HEK293 (cell line): ENCODE results near the gene EPHA4.

ENCODE experiments used
- CTCF ChIA-PET: fragments of 350-600 bp; formaldehyde crosslinking; extraction: SDS; loops from one replicate; lab custom pipeline; 2021; ENCODE audit warnings: antibody characterized with exemption; lab: Yijun Ruan, JAX
- POLR2A ChIA-PET: fragments of 300-600 bp; formaldehyde crosslinking; extraction: SDS; loops from one replicate; lab custom pipeline; 2020; ENCODE audit warnings: antibody characterized with exemption, inconsistent platforms; lab: Yijun Ruan, JAX
- H3K27ac ChIP-seq: fragments of 200-500 bp; sonication (Bioruptor generic); 2 replicates; pipeline ENCODE4 v1.5.1; 2014; ENCODE audit warnings: low read depth, low read length, control low read depth, inconsistent platforms; ENCODE audit errors: extremely low read depth
- H3K36me3 ChIP-seq, 2 experiments: fragments of 200-500 bp in 1 of 2; sonication (Bioruptor generic) in 1 of 2; 1 replicate in 1 of 2; 2 replicates in 1 of 2; pipeline ENCODE4 v1.5.1; 2014 to 2017; ENCODE audit warnings: inconsistent platforms in 2 of 2, low read length in 2 of 2; ENCODE audit not compliant: control insufficient read depth in 2 of 2, insufficient read depth in 1 of 2
- H3K4me1 ChIP-seq: fragments of 200-500 bp; sonication (Bioruptor generic); 2 replicates; pipeline ENCODE4 v1.5.1; 2014; ENCODE audit warnings: mild to moderate bottlenecking, low read length, inconsistent platforms; ENCODE audit not compliant: control insufficient read depth, insufficient read depth
- H3K4me3 ChIP-seq: 2 replicates; pipeline ENCODE4 v1.5.1; 2011; ENCODE audit warnings: low read depth, mild to moderate bottlenecking, control low read depth, low read length, moderate library complexity
- H3K9me3 ChIP-seq: fragments of 200-500 bp; sonication (Bioruptor generic); 2 replicates; pipeline ENCODE4 v1.5.1; 2014; ENCODE audit warnings: low read depth, low read length, inconsistent platforms; ENCODE audit not compliant: control insufficient read depth, insufficient read depth
- EGR2 ChIP-seq: fragments of 450-650 bp; formaldehyde crosslinking; IDR thresholded peaks from 2 replicates; pipeline ENCODE4 v1.5.1; 2016; ENCODE audit warnings: low read depth, missing biosample characterization, missing genetic modification characterization
- GFI1B ChIP-seq: fragments of 450-650 bp; formaldehyde crosslinking; IDR thresholded peaks from 2 replicates; pipeline ENCODE4 v1.5.1; 2016; ENCODE audit warnings: missing biosample characterization, missing genetic modification characterization
- KLF9 ChIP-seq: fragments of 450-650 bp; formaldehyde crosslinking; IDR thresholded peaks from 2 replicates; pipeline ENCODE4 v1.5.1; 2016; ENCODE audit warnings: missing biosample characterization, missing genetic modification characterization, low read depth
- MZF1 ChIP-seq: fragments of 450-650 bp; formaldehyde crosslinking; IDR thresholded peaks from 2 replicates; pipeline ENCODE4 v1.5.1; 2017; ENCODE audit warnings: missing biosample characterization, missing genetic modification characterization, borderline replicate concordance
- SCRT1 ChIP-seq: fragments of 450-650 bp; formaldehyde crosslinking; IDR thresholded peaks from 2 replicates; pipeline ENCODE4 v1.5.1; 2016; ENCODE audit warnings: missing biosample characterization, missing genetic modification characterization, borderline replicate concordance
- SCRT2 ChIP-seq: fragments of 450-650 bp; formaldehyde crosslinking; IDR thresholded peaks from 2 replicates; pipeline ENCODE4 v1.5.1; 2016; ENCODE audit warnings: missing biosample characterization, missing genetic modification characterization
- ZBTB20 ChIP-seq: fragments of 450-650 bp; formaldehyde crosslinking; IDR thresholded peaks from 2 replicates; pipeline ENCODE4 v1.5.1; 2016; ENCODE audit warnings: missing biosample characterization, missing genetic modification characterization
- ZFHX2 ChIP-seq: fragments of 450-650 bp; formaldehyde crosslinking; conservative IDR thresholded peaks from 2 replicates; pipeline ENCODE4 v1.5.1; 2016; ENCODE audit warnings: missing biosample characterization, missing genetic modification characterization
- ZNF10 ChIP-seq: fragments of 450-650 bp; formaldehyde crosslinking; IDR thresholded peaks from 2 replicates; pipeline ENCODE4 v1.5.1; 2017; ENCODE audit warnings: missing biosample characterization, missing genetic modification characterization
- ZNF133 ChIP-seq: fragments of 450-650 bp; formaldehyde crosslinking; IDR thresholded peaks from 2 replicates; pipeline ENCODE4 v1.5.1; 2016; ENCODE audit warnings: missing biosample characterization, missing genetic modification characterization
- ZNF169 ChIP-seq: fragments of 450-650 bp; formaldehyde crosslinking; IDR thresholded peaks from 2 replicates; pipeline ENCODE4 v1.5.1; 2016; ENCODE audit warnings: missing biosample characterization, missing genetic modification characterization
- ZNF19 ChIP-seq: fragments of 450-650 bp; formaldehyde crosslinking; IDR thresholded peaks from 2 replicates; pipeline ENCODE4; 2016; ENCODE audit warnings: missing biosample characterization, missing genetic modification characterization, low read depth
- ZNF335 ChIP-seq: fragments of 450-650 bp; formaldehyde crosslinking; conservative IDR thresholded peaks from 2 replicates; pipeline ENCODE4 v1.5.1; 2016; ENCODE audit warnings: missing biosample characterization, missing genetic modification characterization
- ZNF366 ChIP-seq: fragments of 450-650 bp; formaldehyde crosslinking; conservative IDR thresholded peaks from 2 replicates; pipeline ENCODE4 v1.5.1; 2016; ENCODE audit warnings: missing biosample characterization, missing genetic modification characterization
- ZNF521 ChIP-seq: fragments of 450-650 bp; formaldehyde crosslinking; IDR thresholded peaks from 2 replicates; pipeline ENCODE4 v1.5.1; 2017; ENCODE audit warnings: missing biosample characterization, mild to moderate bottlenecking, missing genetic modification characterization
- ZNF843 ChIP-seq: fragments of 450-650 bp; formaldehyde crosslinking; IDR thresholded peaks from 2 replicates; pipeline ENCODE4 v1.5.1; 2016; ENCODE audit warnings: missing biosample characterization, missing genetic modification characterization
- ZSCAN16 ChIP-seq: fragments of 450-650 bp; formaldehyde crosslinking; IDR thresholded peaks from 2 replicates; pipeline ENCODE4 v1.5.1; 2016; ENCODE audit warnings: missing biosample characterization, missing genetic modification characterization
- TF ChIP-seq, protein P1 (sequence below): fragments of 450-650 bp; formaldehyde crosslinking; IDR thresholded peaks from 2 replicates; pipeline ENCODE4 v1.5.1; 2017; ENCODE audit warnings: missing biosample characterization, missing genetic modification characterization
- TF ChIP-seq, protein P2 (sequence below): fragments of 450-650 bp; formaldehyde crosslinking; IDR thresholded peaks from 2 replicates; pipeline ENCODE4 v1.5.1; 2016; ENCODE audit warnings: missing biosample characterization, missing genetic modification characterization
- TF ChIP-seq, protein P3 (sequence below): fragments of 450-650 bp; formaldehyde crosslinking; IDR thresholded peaks from 2 replicates; pipeline ENCODE4 v1.5.1; 2016; ENCODE audit warnings: missing biosample characterization, missing genetic modification characterization
- TF ChIP-seq, protein P4 (sequence below): fragments of 450-650 bp; formaldehyde crosslinking; IDR thresholded peaks from 2 replicates; pipeline ENCODE4 v1.5.1; 2016; ENCODE audit warnings: missing biosample characterization, missing genetic modification characterization

EPHA4 gene

DNA sequence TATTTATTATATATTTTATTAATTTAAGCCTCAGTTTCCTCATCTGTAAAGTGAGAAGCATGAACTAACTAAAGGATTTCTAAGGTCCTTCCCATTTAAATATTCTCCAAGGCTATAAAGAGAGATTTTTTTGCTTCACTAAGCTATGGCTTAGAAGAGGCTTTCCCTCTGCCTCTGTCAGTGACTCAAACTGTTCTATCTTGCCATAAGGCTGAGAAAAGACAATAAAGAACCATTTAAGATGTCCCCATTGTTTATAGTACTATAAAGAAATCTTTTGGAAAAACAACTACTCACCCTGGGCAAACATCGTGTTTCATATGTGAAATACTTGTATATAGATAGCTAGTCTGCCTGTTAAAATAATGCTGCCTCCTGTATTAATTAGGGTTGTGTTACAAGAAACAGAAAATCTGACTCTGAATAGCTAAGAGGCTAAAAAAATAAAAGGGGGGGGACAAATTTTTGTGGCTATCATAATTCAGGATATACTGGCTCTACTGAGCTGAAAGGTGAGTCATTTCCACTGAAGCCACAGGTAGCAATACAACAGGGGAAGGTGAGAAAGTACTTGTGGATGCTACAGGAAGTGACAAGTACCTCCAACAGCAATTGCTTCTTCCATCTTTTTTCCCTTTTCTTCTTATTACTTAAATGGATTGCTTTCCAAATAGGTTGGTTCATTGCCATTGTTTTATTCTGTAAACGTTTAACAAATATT lies 25.4 kb downstream of the EPHA4 start:
- peaks cover 9% of the 10 kb centered on the region; the same call in 1 of the 2 replicates for H3K4me1 ChIP-seq
- TF ChIP-seq, protein P1, sequence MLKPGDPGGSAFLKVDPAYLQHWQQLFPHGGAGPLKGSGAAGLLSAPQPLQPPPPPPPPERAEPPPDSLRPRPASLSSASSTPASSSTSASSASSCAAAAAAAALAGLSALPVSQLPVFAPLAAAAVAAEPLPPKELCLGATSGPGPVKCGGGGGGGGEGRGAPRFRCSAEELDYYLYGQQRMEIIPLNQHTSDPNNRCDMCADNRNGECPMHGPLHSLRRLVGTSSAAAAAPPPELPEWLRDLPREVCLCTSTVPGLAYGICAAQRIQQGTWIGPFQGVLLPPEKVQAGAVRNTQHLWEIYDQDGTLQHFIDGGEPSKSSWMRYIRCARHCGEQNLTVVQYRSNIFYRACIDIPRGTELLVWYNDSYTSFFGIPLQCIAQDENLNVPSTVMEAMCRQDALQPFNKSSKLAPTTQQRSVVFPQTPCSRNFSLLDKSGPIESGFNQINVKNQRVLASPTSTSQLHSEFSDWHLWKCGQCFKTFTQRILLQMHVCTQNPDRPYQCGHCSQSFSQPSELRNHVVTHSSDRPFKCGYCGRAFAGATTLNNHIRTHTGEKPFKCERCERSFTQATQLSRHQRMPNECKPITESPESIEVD (tag by site-specific recombination): peak; percentile 21; the same call in 1 of the 2 replicates
- TF ChIP-seq, protein P2, sequence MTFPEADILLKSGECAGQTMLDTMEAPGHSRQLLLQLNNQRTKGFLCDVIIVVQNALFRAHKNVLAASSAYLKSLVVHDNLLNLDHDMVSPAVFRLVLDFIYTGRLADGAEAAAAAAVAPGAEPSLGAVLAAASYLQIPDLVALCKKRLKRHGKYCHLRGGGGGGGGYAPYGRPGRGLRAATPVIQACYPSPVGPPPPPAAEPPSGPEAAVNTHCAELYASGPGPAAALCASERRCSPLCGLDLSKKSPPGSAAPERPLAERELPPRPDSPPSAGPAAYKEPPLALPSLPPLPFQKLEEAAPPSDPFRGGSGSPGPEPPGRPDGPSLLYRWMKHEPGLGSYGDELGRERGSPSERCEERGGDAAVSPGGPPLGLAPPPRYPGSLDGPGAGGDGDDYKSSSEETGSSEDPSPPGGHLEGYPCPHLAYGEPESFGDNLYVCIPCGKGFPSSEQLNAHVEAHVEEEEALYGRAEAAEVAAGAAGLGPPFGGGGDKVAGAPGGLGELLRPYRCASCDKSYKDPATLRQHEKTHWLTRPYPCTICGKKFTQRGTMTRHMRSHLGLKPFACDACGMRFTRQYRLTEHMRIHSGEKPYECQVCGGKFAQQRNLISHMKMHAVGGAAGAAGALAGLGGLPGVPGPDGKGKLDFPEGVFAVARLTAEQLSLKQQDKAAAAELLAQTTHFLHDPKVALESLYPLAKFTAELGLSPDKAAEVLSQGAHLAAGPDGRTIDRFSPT (tag by site-specific recombination): no peak
- TF ChIP-seq ZBTB20 (tag by site-specific recombination) (no peak), ZNF366 (tag by site-specific recombination) (no peak), MZF1 (tag by site-specific recombination) (no peak), SCRT1 (tag by site-specific recombination) (0 out of 2 replicates have a peak, but pooled peaks have one; percentile 43), KLF9 (no peak), ZSCAN16 (tag by site-specific recombination) (no peak), GFI1B (tag by site-specific recombination) (no peak), ZNF335 (tag by site-specific recombination) (no peak), ZNF133 (tag by site-specific recombination) (no peak), ZNF10 (no peak), SCRT2 (tag by site-specific recombination) (peak; percentile 90), ZNF843 (no peak)
- no peaks in the 10 kb centered on the region; a peak in 1 of 3 replicates for H3K36me3 ChIP-seq
- no peak overlapping the region for H3K4me3 ChIP-seq
- CTCF ChIA-PET: interaction anchor here (0.6 kb wide), 1 partner anchor 15 kb away, joined by 3 read pairs; no protein-coding TSS in a partner anchor
- no peaks in the 10 kb centered on the region for H3K9me3 ChIP-seq
- H3K27ac ChIP-seq: no peak overlapping the region
- POLR2A ChIA-PET: no interaction called here

DNA sequence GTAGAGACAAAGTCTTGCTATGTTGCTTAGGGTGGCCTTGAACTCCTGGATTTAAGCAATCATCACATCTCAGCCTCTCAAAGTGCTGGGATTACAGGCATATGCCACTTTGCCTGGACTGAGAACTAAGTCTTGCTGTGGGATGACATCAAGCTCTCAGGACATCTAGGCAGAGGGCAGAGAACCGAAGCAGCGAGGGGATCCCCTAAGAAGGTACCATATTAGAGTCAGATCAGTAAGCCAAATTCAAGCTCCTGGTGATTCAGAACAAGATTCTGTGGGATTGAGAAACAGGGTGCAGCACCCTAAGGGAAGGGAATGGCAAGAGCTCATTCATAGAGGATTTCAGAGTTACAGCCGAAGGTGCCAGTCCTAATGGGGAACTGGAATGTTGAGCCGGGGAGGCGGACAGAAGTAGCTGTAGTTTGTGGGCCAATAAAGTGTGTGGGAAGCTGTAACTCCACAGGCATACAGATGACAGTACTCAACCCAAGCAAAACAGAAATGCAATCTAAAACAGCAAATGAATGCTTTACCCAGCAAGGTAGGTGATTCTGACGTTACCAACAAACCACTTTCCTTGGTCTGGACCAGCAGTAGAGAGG lies 30.9 kb downstream of the EPHA4 start:
- 0 out of 2 replicates have a peak, but pooled peaks have one; percentile 21 for TF ChIP-seq EGR2 (tag by site-specific recombination)
- no peak for TF ChIP-seq ZNF521 (tag by site-specific recombination)
- TF ChIP-seq ZNF19: no peak
- TF ChIP-seq, protein P3, sequence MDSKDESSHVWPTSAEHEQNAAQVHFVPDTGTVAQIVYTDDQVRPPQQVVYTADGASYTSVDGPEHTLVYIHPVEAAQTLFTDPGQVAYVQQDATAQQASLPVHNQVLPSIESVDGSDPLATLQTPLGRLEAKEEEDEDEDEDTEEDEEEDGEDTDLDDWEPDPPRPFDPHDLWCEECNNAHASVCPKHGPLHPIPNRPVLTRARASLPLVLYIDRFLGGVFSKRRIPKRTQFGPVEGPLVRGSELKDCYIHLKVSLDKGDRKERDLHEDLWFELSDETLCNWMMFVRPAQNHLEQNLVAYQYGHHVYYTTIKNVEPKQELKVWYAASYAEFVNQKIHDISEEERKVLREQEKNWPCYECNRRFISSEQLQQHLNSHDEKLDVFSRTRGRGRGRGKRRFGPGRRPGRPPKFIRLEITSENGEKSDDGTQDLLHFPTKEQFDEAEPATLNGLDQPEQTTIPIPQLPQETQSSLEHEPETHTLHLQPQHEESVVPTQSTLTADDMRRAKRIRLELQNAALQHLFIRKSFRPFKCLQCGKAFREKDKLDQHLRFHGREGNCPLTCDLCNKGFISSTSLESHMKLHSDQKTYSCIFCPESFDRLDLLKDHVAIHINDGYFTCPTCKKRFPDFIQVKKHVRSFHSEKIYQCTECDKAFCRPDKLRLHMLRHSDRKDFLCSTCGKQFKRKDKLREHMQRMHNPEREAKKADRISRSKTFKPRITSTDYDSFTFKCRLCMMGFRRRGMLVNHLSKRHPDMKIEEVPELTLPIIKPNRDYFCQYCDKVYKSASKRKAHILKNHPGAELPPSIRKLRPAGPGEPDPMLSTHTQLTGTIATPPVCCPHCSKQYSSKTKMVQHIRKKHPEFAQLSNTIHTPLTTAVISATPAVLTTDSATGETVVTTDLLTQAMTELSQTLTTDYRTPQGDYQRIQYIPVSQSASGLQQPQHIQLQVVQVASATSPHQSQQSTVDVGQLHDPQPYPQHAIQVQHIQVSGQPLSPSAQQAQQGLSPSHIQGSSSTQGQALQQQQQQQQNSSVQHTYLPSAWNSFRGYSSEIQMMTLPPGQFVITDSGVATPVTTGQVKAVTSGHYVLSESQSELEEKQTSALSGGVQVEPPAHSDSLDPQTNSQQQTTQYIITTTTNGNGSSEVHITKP (tag by site-specific recombination): no peak
- no peak for TF ChIP-seq ZNF169 (tag by site-specific recombination)
- peak; percentile 55; the same call in 1 of the 2 replicates for TF ChIP-seq ZFHX2 (tag by site-specific recombination)
- TF ChIP-seq, protein P4, sequence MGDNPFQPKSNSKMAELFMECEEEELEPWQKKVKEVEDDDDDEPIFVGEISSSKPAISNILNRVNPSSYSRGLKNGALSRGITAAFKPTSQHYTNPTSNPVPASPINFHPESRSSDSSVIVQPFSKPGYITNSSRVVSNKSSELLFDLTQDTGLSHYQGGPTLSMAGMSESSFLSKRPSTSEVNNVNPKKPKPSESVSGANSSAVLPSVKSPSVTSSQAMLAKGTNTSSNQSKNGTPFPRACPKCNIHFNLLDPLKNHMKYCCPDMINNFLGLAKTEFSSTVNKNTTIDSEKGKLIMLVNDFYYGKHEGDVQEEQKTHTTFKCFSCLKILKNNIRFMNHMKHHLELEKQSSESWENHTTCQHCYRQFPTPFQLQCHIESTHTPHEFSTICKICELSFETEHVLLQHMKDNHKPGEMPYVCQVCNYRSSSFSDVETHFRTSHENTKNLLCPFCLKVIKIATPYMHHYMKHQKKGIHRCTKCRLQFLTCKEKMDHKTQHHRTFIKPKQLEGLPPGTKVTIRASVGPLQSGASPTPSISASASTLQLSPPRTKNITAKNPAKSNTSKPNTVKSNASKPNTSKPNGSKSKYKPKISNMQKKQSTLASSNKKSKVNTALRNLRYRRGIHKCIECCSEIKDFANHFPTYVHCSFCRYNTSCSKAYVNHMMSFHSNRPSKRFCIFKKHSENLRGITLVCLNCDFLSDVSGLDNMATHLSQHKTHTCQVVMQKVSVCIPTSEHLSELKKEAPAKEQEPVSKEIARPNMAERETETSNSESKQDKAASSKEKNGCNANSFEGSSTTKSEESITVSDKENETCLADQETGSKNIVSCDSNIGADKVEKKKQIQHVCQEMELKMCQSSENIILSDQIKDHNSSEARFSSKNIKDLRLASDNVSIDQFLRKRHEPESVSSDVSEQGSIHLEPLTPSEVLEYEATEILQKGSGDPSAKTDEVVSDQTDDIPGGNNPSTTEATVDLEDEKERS (tag by site-specific recombination): no peak
- Histone ChIP-seq H3K36me3 (no peaks in the 10 kb centered on the region; a peak in 1 of 3 replicates), H3K4me3 (no peak overlapping the region), H3K9me3 (no peaks in the 10 kb centered on the region), H3K4me1 (peaks cover under 1% of the 10 kb centered on the region; the same call in 1 of the 2 replicates), H3K27ac (no peak overlapping the region)
- ChIA-PET POLR2A (no interaction called here), CTCF (no interaction called here)
